ENCODE data around the gene TATDN2.

- TF ChIP-seq CTCF (conservative IDR thresholded peaks at IDR 0.05; ENCODE audit: low read length) (no peak), EZH2phosphoT487 (IDR thresholded peaks at IDR 0.05; ENCODE audit: borderline replicate concordance, low read depth, low read length) (no peak)
Measured at GRCh38 chr3:10272977-10273376, 24.7 kb downstream of the TATDN2 start.
